WERI-Rb-1 (cell line): Measurements from ENCODE around the gene FSD1.

Experiments
- DNase-seq: peaks from one replicate; pipeline ENCODE4 v3.0.0-alpha.2; 2020
- H3K27ac ChIP-seq: fragments of 250-450 bp; sonication (Bioruptor Pico); 2 replicates; pipeline ENCODE4 v1.5.1; 2020; ENCODE audit warnings: mild to moderate bottlenecking, moderate library complexity
- H3K27me3 ChIP-seq: fragments of 250-450 bp; sonication (Bioruptor Pico); 2 replicates; pipeline ENCODE4 v1.5.1; 2021; ENCODE audit warnings: mild to moderate bottlenecking, low read depth, moderate library complexity; ENCODE audit not compliant: insufficient read depth, severe bottlenecking
- H3K36me3 ChIP-seq: fragments of 250-450 bp; sonication (Bioruptor Pico); 2 replicates; pipeline ENCODE4 v1.5.1; 2020; ENCODE audit warnings: mild to moderate bottlenecking, moderate library complexity
- H3K4me3 ChIP-seq: 2 replicates; pipeline ENCODE4 v1.5.1; 2011; ENCODE audit warnings: low read depth, mild to moderate bottlenecking, control low read depth, low read length
- H3K9me3 ChIP-seq: fragments of 250-450 bp; sonication (Bioruptor Pico); 2 replicates; pipeline ENCODE4 v1.5.1; 2021; ENCODE audit warnings: mild to moderate bottlenecking, moderate library complexity; ENCODE audit not compliant: severe bottlenecking
- TF ChIP-seq, protein P1 (sequence below): IDR thresholded peaks from 2 replicates; pipeline ENCODE4 v1.5.1; 2011; ENCODE audit warnings: low read depth, mild to moderate bottlenecking, control low read depth, inconsistent platforms, low read length

The FSD1 gene

DNA sequence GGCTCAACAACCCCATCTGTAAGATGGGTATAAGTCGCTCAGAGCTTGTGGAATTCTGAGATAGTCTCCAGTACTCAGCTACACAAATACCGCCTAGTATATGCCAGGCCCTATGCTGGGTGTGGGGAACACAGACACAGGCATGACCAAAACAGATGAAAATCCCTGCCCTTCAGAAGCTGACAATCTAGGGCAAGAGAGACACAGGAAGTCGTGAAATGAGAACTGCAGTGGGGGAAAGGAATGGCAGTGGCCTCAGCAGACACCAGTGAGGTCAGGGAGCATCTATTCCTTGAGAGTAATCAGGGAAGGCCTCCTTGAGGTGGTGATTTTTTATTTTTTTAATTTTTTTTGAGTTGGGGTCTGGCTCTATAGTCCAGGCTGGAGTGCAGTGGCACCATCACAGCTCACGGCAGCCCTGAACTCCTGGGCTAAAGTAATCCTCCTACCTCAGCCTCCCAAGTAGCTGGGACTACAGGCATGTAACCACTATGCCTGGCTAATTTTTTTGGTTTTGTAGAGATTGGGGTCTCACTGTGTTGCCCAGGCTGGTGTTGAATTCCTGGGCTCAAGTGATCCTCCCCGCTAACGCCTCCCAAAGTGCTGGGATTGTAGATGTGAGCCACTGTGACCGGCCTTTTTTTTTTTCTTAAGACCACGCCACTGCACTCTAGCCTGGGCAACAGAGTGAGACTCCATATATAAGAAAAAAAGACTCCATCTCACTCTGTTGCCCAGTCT, 5.4 kb upstream of the FSD1 start:
- Histone ChIP-seq H3K9me3 (no peaks in the 10 kb centered on the region), H3K27ac (no peak overlapping the region), H3K36me3 (no peaks in the 10 kb centered on the region), H3K4me3 (no peak overlapping the region), H3K27me3 (no peaks in the 10 kb centered on the region)
- no peak for DNase-seq
- TF ChIP-seq, protein P1, sequence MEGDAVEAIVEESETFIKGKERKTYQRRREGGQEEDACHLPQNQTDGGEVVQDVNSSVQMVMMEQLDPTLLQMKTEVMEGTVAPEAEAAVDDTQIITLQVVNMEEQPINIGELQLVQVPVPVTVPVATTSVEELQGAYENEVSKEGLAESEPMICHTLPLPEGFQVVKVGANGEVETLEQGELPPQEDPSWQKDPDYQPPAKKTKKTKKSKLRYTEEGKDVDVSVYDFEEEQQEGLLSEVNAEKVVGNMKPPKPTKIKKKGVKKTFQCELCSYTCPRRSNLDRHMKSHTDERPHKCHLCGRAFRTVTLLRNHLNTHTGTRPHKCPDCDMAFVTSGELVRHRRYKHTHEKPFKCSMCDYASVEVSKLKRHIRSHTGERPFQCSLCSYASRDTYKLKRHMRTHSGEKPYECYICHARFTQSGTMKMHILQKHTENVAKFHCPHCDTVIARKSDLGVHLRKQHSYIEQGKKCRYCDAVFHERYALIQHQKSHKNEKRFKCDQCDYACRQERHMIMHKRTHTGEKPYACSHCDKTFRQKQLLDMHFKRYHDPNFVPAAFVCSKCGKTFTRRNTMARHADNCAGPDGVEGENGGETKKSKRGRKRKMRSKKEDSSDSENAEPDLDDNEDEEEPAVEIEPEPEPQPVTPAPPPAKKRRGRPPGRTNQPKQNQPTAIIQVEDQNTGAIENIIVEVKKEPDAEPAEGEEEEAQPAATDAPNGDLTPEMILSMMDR: no peak

DNA sequence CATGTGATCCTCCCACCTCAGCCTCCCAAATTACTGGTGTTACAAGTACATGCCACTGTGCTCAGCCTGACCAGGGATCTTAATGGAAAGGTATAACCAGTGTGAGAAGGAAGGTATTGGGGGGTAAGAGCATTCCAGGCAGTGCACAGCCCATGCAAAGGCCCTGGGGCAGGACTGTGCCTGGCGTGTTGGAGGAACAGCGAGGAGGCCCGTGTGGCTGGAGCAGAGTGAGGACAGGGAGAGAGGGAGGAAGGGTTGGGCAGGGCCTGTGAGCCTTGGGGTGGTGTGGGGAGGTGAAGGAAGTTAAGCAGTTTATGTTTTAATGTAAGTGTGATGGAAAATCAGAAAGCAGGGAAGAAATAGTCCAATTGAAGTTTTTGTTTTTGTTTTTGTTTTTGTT, 3.8 kb upstream of the FSD1 start:
- H3K4me3 ChIP-seq: no peak overlapping the region
- TF ChIP-seq, protein P1: no peak

DNA sequence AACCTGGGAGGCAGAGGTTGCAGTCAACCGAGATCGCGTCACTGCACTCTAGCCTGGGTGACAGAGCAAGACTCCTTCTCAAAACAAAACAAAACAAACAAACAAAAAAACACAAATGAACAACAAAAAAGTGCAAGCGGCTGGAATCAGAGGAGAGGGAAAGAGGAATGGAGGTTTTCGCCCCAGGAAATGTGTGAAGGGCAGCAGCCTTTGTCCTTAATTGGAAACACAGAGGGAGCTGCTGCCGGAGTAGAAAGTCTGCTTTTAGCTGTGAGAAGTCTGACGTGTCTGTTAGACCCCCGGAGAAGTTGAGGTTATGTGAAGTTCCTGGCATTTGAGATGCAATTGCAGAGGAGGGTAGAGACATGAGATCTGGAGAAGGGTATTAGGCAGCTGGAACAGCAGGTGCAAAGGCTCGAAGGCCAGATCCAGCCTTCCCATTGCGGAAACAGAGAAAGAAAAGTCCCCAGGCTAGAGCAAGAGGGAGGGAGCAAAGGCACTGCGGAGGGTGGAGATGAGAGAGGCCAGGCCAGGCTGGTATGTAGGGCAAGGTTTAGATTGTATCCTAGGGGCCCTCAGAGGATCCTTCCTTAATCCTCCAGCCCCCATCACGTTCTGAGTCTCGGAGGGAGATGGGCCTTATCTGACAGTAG, 2.7 kb upstream of the FSD1 start:
- Histone ChIP-seq H3K4me3 (no peak overlapping the region), H3K27me3 (no peaks in the 10 kb centered on the region), H3K27ac (no peak overlapping the region), H3K36me3 (peaks cover under 1% of the 10 kb centered on the region; the same call in 1 of the 2 replicates), H3K9me3 (no peaks in the 10 kb centered on the region)
- TF ChIP-seq, protein P1: no peak
- DNase-seq: no peak

More for the DNA sequence above, 3.8 kb upstream of the FSD1 start:
- Histone ChIP-seq H3K9me3 (no peaks in the 10 kb centered on the region), H3K36me3 (no peaks in the 10 kb centered on the region), H3K27me3 (no peaks in the 10 kb centered on the region), H3K27ac (no peak overlapping the region)
- DNase-seq: no peak

DNA sequence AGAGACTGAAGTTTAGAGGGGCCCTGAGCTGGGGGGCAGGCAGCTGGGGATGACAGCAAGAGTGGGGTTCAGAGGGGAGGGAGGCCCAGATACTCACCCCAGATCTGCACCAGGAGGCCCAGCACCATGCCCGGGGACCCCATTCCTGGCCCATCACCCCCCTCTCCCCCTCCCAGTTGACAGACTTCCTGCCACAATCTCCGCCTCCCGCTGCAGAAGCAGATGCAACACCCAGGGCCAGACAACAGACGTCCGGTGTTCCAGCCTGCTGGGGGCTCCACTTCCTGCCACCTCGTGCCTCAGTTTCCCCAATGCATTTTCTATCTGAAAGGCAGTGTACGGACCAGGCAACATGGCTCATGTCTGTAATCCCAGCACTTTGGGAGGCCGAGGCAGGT, 2.2 kb upstream of the FSD1 start, which contains the start of gene TMIGD2:
Gene TMIGD2, minus strand, starts transcription at position 147 of the 398 bp plus-strand sequence. Its CDS starts 4 bp downstream, at position 143.
- H3K4me3 ChIP-seq: no peak within 1 kb of the TSS
- H3K36me3 ChIP-seq: peaks cover 3% of the 10 kb centered on the region; the same call in 1 of the 2 replicates
- no peaks in the 10 kb centered on the region for H3K9me3 ChIP-seq
- DNase-seq: no peak
- H3K27me3 ChIP-seq: no peaks in the 10 kb centered on the region
- H3K27ac ChIP-seq: no peak within 1 kb of the TSS
- TF ChIP-seq, protein P1: no peak

- TF ChIP-seq, protein P1: no peak
- Histone ChIP-seq H3K4me3 (peak overlapping the region; percentile 37; the same call in 1 of the 2 replicates), H3K36me3 (peaks cover 7% of the 10 kb centered on the region), H3K9me3 (no peaks in the 10 kb centered on the region), H3K27me3 (no peaks in the 10 kb centered on the region), H3K27ac (no peak overlapping the region)
- DNase-seq: no peak
These were observed 420 bp upstream of the FSD1 start for GRCh38 chr19:4303819-4304537.
